Measurements from ENCODE around the gene SPARC.

DNA sequence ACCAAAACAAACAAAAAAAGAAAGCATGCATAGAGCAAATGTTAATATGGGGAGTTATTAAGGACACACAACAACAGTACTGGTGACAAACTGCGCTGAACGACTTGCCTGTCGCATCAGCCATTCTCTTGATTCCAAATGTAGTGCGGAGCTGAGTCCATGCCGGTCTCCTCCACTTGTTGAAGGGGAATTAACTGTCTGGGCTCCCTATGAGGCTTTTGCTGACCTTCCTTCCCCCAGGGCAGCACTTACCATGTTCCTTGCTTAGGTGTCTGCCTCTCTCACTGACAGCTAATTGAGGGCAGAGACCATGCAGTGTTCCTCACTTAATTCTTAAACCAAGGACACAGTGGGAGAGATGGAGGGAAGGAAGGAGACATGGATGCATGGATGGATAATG, 54.8 kb downstream of the SPARC start:
- TF ChIP-seq, protein P1, sequence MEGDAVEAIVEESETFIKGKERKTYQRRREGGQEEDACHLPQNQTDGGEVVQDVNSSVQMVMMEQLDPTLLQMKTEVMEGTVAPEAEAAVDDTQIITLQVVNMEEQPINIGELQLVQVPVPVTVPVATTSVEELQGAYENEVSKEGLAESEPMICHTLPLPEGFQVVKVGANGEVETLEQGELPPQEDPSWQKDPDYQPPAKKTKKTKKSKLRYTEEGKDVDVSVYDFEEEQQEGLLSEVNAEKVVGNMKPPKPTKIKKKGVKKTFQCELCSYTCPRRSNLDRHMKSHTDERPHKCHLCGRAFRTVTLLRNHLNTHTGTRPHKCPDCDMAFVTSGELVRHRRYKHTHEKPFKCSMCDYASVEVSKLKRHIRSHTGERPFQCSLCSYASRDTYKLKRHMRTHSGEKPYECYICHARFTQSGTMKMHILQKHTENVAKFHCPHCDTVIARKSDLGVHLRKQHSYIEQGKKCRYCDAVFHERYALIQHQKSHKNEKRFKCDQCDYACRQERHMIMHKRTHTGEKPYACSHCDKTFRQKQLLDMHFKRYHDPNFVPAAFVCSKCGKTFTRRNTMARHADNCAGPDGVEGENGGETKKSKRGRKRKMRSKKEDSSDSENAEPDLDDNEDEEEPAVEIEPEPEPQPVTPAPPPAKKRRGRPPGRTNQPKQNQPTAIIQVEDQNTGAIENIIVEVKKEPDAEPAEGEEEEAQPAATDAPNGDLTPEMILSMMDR (IDR thresholded peaks at IDR 0.05; ENCODE audit: low read depth, low read length) = no peak
- no peak for TF ChIP-seq EZH2phosphoT487 (IDR thresholded peaks at IDR 0.05; ENCODE audit: low read depth)

Measured in OCI-LY3 (cell line).